Amygdala (tissue), 56 donors: ENCODE measurements around the gene SF3B1.
"Not testable (repeated sequence)": the region's sequence is repeated elsewhere in the genome, so short reads cannot be mapped to it uniquely, and the experiment has no call there.

Experiments used
- DNase-seq, 56 donors: peaks; one replicate each; lab custom pipeline; 2025; lab: John Stamatoyannopoulos, UW

SF3B1 gene

DNA sequence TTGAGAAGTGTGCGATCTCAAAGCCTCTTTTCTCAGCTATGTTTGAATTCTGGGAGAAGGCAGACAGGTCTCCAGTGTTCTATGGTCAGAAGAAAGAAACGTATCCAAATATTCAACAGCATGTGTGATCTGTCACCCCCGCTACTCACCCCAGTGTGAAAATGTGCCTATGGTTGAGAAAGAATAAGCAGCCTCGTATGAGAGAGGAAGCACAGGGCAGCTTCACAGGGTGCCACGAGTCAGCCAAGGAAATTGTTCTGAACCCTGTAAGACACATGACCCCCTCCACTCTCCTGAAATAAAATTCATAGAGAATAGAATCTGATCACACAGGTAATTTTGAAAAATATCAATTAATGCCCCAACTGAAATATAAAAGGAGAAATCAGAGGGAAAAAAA is 8.0 kb upstream of the SF3B1 start:
- peak in 1 of 56 donors; percentile 10 for DNase-seq

DNA sequence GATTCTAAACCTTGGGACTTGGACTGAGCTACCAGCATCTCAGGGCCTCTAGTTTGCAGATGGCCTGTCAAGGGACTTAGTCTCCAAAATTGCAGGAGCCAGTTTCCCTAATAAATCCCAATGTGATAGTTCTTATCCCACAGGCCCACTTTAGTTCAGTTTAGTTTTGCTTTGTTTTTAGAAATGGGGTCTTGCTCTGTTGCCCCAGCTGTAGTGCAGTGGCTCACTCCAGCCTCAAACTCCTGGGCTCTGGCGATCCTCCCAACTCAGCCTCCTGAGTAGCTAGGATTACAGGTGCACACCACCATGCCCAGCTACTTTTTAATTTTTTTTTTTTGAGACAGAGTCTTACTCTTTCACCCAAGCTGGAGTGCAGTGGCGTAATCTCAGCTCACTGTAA is 2.6 kb upstream of the SF3B1 start:
- no peak for DNase-seq

DNA sequence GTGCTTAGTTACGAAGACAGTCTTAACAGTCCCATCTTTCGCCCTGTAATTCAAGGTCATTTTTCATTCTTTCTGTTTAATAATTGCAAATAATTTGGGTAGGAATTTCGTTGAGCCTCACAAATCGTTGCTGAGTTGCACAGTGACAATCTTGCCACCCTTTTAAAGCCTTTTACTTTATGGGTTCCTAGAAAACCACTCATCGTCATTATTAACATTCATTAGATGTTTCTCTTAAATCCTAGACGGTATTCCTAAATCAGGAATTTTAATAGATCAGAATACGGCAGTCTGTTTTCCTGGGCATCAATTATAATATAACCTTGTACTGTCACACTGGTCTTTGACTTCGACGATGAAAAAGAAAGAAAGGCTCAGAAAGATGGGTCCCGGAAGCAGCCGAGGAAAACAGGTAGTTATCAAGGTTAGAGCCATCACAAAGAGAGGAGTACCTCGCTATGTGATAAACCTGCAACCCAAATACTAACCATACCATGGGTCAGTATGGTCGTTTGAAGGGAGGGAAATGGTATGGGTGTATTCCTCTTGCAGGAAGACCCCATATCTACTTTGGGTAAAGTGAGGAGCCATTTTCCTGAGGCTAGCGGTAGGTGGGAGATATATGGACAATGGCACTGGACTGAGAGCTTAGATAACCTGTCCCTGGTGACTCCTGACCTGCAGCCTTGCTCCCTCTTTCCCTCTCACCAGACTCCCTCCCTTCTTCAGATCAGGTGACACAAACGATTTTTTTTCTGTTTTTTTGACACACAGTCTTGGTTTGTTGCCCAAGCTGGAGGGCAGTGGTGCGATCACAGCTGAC is 981 bp upstream of the SF3B1 start:
- no peak for DNase-seq

DNA sequence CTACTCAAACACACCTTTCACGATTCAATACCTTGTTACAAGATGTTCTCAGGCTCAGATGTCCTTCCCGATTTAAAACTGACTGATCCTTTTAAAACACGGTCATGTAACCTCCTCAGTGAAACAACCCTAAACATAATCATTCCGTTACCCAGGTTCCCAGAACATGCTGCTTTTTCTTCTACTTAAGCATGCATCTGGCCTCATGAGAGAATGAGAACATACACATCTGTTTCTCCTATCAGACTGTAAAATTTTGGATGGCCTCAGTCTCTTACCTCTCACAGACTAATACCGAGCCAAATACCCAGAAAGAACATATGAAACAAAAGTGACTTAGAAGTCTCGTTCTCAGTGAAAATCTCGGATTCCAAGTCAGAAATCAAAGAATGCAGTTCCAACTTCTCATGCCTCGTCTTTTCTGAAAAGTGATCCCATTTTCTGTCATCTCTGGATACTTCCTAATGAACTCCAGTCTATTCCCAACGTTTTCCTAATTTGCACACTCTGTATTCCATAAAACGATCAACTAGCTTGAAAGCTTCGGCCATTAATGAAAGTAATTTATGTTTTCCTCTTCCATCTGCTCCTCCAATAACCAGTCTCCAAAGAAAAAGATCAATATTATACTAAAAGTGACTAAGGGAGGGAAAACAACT is 919 bp downstream of the SF3B1 start:
- DNase-seq: no peak

DNA sequence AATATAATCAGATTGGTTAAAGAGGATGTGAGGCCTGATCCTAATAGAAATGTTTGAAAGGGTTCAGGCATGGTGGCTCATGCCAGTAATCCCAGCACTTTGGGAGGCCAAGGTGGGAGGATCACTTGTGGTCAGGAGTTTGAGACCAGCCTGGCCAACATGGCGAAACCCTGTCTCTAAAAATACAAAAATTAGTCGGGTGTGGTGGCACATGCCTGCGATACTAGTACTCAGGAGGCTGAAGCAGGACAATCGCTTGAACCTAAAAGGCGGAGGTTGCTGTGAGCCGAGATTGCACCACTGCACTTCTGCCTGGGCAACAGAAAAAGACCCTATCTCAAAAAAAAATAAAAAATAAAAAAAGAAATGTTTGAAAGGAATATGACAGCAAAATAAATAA is 2.3 kb downstream of the SF3B1 start:
- DNase-seq: not testable (repeated sequence)

DNA sequence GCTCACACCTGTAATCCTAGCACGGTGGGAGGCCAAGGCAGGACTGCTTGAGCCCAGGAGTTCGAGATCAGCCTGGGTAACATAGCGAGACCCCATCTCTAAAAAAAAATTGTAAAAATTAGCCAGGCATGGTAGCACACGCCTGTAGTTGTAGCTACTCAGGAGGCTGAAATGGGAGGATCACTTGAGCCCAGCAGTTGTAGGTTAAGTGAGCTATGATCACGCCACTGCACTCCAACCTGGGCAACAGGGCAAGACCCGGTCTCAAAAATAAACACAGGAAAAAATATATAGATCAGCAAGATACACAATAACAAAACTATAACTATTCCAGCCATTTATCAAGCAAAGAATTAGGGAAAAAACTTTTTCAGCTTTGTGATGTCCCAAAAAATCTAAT is 3.0 kb downstream of the SF3B1 start:
- no peak for DNase-seq

DNA sequence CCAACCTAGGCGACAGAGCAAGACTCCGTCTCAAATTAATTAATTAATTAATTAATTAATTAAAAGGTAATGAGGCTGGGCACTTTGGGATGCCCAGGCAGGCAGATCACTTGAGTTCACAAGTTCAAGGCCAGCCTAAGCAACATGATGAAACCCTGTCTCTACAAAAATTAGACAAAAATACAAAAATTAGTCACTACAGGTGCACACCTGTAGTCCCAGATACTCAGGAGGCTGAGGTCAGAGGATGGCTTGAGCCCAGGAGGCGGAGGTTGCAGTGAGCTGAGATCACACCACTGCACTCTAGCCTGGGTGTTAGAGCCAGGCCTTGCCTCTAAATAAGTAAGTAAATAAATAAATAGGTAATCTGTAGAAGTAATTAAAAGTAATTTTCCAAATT is 6.8 kb downstream of the SF3B1 start:
- no peak for DNase-seq

DNA sequence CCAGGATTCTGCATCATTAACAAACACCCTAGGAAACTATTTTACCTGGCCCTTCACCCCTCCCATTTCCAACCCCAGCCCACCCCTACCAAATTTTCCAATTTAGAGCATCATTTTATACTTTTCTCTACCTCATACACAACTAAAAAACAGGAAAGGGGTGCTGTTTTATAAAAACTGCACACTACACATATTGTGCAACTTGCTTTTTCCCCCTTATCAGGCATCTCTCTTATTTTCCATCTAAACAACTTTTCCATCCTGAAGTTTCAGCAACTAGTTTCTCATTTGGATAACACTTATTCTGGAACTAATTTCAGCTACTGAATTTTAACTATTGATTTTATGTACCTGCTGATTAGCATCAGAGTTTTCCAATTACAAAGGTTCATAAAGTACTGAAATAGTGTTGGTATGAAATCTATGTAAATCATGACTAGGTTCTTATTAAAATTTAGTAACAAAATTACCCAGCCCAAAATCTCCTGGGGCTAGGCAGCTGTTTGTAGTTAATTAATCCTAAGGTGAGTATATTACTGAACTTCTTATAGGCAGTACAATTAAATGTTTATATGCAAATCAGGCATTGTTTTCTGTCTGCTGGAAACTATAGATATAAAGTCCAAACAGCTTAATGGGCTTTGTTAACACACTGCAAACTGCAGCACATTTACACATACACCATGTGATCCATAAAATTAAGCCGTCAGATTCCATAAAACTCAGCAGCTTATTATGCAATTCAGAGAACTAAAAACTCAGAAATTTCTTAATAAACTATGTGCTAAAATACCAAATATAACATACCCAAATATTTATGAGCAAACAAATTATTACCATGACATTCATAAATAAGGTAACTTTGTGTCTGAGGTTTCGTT is 7.9 kb downstream of the SF3B1 start:
- no peak for DNase-seq

DNA sequence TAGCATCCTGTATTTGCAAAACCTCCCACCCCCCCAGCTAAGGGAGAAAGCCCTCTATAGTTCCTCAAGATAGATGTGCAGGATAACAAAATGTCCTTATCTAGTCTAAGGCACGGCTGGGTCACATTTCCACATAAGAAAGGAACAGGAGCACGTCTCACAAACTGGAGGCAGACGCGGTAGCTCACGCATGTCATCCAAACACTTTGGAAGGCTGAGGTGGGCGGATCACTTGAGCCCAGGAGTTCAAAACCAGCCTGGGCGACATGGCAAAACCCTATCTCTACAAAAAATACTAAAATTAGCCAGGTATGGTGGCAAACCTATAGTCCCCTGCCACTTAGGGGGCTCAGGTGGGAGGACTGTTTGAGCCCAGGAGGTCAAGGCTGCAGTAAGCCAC is 9.3 kb downstream of the SF3B1 start:
- DNase-seq: no peak

DNA sequence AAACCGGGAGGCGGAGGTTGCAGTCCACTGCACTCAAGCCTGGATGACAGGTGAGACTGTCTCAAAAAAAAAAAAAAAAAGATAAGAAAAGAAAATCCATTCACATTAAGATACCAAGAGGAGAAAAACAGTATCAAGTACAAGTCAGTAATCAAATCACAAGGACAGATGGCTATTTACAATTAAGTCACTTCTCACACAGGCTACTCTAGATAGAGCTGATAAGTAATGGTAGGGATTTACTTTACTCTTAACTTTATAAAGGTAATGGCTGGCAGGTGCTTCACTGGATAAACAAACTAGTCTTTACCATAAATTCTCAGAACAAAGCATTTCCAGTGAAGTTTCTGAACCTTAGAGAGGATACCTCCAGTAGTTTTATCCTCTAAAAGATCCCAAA is 11.5 kb downstream of the SF3B1 start:
- no peak for DNase-seq

DNA sequence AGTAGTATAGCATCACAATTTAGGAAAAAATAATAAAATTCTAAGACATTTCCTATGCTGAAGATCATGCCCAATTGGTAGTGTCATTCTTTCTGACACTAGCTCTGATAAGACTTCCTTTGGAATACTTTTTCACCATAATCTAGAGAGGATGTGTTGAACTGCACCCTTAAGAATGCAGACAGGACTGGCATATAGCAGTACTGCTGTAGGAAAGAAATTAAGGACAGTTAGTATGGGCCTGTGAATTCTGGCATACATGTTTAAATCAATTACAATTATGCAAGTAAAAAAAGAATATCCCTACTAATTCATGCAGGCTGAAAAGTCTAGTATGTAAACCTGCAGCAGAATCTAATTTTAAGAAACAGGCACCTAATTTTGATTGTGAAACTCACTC is 15.4 kb downstream of the SF3B1 start:
- DNase-seq: no peak

DNA sequence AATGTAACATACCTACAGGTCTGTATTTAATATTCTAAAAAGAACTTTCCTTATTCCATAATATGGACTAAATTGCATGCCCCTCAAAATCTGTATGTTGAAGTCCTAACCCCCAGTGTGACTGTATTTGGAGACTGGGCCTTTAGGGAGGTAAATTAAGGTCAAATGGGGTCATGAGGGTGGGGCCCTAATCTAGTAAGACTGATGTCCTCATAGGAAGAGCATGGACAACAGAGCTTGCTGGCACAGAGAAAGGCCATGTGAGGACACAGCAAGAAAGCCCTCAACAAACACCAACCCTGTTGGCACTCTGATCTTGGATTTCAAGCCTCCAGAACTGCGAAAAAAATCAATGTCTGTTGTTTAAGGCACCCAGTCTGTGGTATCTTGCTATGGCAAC is 18.6 kb downstream of the SF3B1 start:
- DNase-seq: no peak

DNA sequence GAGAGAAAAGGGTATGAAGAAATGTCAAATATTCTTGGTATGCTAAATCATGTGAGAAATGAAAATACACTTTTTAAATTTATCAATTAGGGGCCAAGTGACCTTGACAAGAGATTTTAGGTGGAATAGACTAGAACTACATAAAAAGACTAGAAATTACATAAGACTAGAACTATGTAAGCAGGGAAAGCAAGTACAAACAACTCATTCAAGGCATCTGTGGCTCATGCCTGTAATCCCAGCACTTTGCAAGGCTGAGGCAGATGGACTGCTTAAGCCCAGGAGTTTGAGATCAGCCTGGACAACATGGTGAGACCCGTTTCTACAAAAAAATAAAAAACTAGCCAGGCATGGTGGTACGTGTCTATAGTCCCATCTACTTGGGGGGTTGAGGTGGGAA is 20.3 kb downstream of the SF3B1 start:
- DNase-seq: no peak

DNA sequence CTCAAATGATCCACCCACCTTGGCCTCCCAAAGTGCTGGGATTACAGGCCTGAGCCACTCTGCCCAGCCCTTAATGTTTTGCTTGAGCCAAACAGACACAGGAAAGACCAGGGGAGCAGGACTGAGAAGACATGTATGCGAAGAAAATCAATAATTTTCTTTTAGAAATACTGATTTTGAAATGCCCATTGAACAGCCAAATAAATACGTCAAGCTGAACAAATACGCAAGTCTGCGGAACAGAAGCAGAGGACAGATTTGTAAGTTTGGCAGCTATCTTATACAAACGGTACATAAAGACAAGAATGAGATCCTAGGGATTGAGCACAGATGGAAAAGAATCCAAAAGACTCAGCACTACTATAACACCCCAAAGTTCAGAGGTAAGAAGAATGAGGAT is 20.8 kb downstream of the SF3B1 start:
- DNase-seq: no peak

DNA sequence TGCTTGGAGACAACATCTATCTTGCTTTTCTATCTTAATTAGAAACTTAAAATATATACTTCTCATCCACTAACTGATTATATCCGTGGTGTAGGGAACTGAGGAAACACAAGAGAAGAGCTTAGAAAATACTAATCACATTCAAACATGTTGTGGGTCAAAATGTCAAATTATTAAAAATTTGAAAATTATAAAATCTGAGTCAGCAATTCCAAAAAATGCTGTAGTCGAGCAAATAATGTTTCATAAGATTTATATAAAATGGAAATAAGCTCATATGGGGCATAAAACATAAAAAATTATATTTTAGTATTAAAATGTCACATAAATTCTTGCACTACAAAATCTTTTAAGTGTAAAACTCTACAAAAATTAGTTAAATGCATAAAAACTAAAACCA is 29.2 kb downstream of the SF3B1 start:
- no peak for DNase-seq

DNA sequence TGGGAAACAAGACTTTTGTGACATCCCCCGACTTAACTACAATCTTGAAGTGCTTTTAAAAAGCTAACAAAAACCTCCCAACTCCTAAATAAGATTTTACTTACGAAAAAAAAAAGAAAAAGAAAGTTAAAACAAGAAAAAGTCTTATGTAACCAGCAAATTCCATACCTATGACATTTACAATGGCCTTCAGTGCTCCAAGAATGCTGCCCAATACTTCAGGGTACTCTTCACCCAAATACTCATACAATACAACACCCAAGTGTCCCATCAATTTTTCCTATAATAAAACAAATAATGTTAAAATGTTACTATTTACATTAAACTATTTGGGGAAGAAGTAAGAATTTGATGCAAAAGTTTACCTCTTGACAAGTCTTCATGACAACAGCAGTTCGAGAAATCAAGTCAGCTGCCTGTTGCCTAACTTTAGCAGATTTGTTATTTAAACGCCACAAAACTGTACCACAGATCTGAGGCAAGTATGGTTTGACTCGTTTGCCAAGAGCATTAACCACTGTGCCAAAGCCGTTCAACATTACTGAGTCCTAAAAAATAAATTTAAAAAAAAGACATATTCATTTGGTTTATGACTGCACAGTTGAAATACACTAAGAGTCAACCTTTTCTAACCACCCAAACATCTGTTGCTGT is 34.8 kb downstream of the SF3B1 start:
- no peak for DNase-seq

DNA sequence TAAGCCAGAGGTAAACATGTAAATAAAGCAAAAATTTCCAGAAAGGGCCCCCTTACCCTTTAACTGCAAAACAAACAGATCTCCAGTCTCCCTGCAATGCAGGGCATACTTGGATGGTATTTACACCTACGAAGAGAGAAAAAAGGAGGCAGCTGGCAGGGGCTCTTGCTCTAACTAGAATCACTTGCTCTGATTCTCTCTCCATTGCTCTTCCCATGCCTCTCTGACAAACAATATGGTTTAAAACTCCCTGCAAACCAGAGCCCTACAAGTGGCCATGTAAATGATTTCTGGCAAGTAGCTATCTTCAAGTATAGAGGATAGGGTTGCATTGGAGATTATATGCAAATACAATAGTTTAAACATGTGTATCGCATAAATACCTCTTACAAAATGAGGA is 35.9 kb downstream of the SF3B1 start:
- no peak for DNase-seq

DNA sequence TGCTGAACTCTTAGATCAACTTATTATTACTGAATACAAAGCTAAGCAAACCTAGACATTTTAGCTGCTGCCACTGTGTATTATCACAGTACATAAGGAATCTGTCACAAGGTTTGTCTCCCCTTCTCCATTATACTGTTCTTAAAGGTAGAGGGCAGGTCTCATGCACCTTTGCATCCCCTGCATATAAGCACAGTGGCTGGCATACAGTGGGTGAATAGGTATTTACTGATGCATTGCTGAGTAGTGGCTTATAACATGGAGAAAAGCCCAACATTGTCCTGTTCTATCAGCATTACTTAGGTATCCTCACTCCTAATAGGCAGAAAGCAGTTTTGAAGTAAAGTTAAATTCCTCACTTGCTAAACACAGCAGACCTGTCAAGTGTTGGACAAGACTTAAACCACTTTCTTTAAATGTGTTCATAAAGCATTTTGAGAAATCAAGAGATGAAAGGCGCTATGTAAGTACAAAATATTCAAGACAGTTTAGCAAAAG is 43.6 kb downstream of the SF3B1 start:
- no peak for DNase-seq

DNA sequence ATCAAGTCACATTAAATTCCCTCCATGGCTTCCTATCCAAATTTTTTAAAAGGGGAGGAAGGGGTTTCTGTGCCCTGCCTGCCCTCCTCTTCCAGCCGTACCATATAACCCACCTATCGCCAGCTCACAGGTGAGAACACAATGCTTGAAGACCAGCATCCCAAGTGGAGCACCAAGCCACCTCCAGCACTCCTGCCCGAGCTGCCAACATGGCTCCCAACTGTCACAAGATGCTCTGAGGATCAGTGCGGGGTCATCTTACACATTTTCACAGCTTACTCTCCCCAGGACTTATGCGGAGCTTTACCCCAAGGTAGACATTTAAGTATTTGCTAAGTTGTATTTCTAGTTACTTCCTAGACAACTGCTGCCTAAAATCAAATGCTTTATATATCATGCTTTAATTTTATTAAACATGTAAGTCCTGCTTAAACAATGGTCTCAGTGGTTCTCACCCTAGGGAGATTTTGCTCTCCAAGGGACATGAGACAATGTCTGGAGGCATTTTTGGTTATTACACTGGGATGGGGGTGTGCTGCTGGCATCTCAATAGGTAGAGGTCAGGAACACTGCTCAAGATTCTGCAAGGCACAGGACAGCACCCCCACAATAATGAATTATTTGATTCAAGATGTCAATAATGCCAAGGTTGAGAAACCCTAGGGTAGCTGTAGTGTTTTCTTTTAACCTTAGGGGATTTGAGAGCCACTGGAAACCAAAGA is 45.8 kb downstream of the SF3B1 start:
- DNase-seq: no peak

DNA sequence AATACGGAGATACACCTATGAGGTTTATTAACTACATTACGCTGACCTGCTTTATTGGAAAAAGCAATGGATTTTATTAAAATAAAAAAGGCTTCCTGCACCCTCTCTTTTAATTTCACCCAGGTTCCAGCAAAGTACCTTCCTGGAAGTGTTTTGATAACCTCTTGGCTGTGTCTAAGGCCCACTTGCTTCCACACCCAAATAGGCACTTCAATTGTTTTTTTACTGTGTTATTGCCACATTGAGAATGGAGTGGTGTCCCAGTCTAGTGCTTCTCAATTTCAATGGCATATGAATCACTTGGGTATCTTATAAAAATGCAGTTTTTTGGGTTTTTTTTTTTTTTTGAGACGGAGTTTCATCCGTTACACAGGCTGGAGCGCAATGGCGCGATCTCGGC is 47.6 kb downstream of the SF3B1 start:
- DNase-seq: no peak
